GM21717 (cell line): ENCODE measurements around the gene ATP6V0E2.
"Not testable (repeated sequence)": the region's sequence is repeated elsewhere in the genome, so short reads cannot be mapped to it uniquely, and the experiment has no call there.

ENCODE experiments used
- ATAC-seq: cut with Tn5 transposase; IDR thresholded peaks from one replicate; pipeline ENCODE4 v1.9.1; 2021; ENCODE audit warnings: mild to moderate bottlenecking, moderate library complexity; ENCODE audit not compliant: unreplicated experiment

Gene ATP6V0E2

DNA sequence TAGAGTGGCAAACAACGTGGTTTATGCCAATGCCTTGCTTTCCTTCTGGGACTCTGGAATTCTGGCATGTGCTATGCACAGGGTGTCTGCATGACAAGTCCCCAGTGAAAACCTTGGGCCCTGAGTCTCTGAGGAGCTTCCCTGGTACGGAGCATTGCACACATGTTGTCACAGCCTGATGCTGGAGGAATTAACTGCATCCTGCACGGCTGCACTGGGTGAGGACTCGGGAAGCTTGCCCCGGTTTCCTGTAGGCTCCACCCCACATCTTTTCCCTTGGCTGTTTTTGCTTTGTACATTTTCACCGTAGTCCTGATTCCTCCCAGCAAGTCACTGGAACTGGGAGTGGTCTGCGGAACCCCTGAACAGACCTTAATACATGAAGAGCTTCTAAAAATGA is 52.6 kb downstream of the ATP6V0E2 start:
- not testable (repeated sequence) for ATAC-seq
